ENCODE data around the gene DEFB131A.
"Not testable (repeated sequence)": the region's sequence is repeated elsewhere in the genome, so short reads cannot be mapped to it uniquely, and the experiment has no call there.

The DEFB131A gene, protein sequence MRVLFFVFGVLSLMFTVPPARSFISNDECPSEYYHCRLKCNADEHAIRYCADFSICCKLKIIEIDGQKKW

DNA sequence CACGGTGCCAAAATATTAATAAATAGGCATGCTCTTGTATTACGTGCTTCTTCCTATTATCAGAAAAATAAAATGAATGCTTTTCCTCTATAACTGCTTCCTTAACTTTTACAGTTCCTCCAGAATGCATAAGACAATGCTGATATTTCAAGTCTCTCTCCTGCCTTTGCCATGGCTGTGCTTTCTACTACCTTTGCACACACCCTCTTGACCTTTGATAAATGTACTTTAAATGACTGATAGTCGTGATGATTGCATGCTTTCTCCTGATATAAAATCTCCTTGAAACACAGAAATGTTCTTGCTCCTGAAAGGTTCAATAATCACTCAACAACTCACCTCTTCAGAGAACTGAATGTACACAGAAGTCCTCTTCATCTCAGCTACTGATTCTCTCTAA, at the start of gene DEFB131A:
TSS of gene DEFB131A (plus strand) at position 301 of the 400 bp plus-strand sequence. CDS start 120 bp downstream, outside the sequence.
- FAIRE-seq: not testable (repeated sequence)

DNA sequence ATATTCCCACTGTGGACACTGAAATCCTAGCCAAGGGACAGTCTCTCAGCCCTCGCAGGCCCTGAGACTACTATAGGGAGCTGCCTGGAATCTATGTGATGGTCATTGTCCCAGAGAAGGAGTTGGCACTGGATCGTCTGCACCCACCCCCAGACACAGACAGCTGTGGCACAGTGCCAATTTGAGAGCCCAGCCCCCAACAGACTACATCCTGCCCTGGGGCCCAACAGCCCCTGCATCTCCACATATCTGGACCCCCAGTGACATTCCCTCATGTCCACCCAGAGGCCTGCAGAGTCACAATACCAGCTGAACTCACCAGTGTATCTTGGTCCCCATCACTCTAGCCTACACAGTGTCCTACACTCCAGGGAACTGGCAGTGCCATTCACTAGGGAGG, 38.4 kb upstream of the DEFB131A start:
- not testable (repeated sequence) for FAIRE-seq

DNA sequence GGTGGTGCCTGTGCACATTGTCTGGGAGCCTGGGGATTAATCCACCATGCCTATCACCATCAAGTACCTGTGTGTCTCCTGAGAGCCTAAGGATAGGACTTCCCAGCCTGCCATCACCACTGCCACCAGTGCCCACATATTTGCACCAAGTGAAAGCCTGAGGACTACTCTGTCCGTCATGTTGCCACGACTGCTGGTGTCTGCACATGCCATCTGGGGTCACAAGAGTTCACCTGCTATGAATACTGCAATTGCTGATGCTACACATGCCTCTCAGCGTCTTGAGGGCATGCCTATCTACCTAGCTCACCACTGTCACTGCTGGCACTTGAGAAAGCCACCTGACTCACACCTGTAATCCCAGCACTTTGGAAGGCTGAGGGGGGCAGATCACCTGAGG, 37.7 kb upstream of the DEFB131A start:
- FAIRE-seq: not testable (repeated sequence)

DNA sequence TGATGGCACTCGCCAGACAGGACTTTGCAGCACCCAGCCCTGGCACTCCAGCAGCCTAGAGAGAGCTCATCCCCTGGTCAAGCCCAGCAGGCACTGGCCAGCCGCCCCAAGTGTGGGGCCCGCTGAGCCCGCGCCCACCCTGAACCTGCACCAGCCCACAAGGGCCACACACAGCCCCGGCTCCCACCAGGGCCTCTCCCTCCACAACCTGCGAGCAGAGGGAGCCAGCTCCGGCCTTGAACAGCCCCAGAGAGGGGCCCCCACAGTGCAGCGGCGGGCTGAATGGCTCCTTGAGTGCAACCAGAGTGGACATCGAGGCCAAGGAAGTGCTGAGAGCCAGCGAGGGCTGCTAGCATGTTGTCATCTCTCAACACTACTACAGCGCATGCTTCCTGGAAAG, 34.4 kb upstream of the DEFB131A start:
- FAIRE-seq: no peak

- FAIRE-seq: not testable (repeated sequence)
These were observed 22.2 kb upstream of the DEFB131A start for GRCh38 chr4:9421884-9422455.

DNA sequence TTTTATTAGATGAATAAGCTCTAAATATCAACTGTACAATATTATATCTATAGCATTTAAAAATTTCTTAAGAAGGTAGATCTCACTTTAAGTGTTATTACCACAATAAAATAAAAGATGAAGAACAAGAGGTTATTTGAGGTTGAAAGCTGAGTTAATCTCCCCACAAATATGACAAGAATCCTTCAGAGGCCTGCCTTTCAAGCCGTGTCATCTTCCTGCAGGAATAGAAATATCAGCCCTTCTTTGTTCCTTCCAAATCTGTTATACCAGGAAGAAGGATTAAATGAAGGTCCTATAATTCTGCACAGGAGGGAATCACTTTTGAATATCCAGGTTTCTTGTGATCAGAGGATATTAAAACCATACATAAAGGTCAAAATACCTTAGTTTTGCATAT, 18.3 kb upstream of the DEFB131A start:
- FAIRE-seq: not testable (repeated sequence)

- not testable (repeated sequence) for FAIRE-seq
These were observed 14.2 kb upstream of the DEFB131A start for GRCh38 chr4:9430061-9430460.

- FAIRE-seq: not testable (repeated sequence)
These were observed 10.9 kb upstream of the DEFB131A start for GRCh38 chr4:9433320-9433719.

DNA sequence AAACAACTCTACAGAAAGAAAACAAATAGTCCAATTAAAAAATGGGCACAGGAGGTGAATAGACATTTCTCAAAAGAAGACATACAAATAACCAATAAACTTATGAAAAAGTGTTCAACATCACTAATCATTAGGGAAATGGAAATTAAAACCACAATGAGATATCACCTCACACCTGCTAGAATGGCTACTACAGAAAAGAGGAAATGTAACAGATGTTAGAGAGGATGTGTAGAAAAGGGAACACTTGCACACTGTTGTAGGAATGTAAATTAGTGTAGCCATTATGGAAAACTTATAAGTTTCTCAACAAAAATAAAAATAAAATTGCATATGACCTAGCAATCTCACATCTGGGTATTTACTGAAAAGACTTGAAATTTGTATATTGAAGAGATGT, 7.5 kb upstream of the DEFB131A start:
- not testable (repeated sequence) for FAIRE-seq

DNA sequence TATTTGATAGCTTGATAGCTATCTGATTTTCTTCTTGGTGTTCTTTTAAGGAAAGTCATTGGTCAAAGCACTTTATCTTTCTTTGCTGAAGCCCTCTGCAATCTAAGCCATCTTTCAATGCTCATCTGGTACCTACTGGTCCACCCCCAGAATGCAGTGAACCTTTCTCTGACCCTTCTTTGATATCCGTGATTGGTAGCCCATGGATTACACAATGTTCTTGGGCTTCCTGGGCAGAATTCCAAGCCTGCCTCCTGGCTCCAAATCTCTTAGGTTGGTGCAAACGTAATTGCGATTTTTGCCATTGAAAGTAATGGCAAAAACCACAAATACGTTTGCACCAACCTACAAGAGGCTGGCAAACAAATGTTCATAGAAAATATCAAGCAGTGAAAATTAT, 1.9 kb upstream of the DEFB131A start:
- FAIRE-seq: not testable (repeated sequence)

DNA sequence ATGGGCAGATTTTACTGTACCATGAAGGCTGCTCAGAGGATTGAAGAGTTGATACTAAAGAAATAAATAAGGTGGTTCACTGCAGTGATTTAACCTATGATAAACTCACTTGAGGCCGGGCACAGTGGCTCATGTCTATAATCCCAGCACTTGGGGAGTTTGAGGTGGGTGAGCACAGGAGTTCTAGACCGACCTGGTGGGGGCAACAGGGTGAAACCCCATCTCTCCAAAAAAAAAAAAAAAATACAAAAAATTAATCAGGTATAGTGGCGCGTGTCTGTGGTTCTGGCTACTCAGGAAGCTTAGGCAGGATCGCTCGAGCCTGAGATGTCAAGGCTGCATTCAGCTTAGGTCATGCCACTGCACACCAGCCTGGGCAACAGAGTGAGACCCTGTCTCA, 467 bp downstream of the DEFB131A start:
- FAIRE-seq: not testable (repeated sequence)

GRCh38 chr4:9452251-9452650, 8.0 kb downstream of the DEFB131A start:
- FAIRE-seq: not testable (repeated sequence)

GRCh38 chr4:9454284-9454683, 10.1 kb downstream of the DEFB131A start:
- not testable (repeated sequence) for FAIRE-seq

DNA sequence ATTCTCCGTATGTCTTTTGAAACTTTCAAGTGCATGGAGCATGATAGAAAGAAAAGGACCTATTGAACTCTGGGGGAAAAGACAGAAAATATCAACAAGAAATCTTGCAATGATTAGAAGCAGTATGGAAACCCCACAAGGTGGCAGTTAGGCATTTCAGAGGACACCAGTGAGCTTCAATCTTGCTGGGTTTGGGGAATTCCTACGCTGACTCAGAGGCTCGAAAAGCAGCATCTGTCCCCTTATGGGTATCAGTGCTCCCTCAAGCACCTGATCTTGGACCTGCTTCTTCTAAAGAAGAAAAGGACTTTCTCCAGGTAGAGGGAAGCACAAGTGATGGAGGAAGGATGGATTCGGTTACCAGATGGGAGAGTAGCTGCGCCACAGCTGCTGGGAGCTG, 10.8 kb downstream of the DEFB131A start:
- not testable (repeated sequence) for FAIRE-seq

GRCh38 chr4:9479466-9479865, 35.3 kb downstream of the DEFB131A start:
- FAIRE-seq: not testable (repeated sequence)

DNA sequence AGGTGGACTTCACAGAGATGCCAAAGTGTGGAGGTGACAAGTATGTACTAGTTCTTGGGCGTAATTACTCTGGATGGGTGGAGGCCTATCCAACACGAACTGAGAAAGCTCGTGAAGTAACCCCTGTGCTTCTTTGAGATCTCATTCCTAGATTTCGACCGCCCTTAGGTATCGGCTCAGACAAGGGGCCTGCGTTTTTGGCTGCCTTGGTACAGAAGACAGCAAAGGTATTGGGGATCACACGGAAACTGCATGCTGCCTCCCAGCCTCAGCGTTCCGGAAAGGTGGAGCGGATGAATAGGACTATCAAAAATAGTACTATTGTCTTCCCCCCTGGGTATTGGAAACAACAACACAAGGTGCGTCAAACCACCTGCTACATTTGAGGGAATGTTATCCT, 35.9 kb downstream of the DEFB131A start:
- not testable (repeated sequence) for FAIRE-seq

DNA sequence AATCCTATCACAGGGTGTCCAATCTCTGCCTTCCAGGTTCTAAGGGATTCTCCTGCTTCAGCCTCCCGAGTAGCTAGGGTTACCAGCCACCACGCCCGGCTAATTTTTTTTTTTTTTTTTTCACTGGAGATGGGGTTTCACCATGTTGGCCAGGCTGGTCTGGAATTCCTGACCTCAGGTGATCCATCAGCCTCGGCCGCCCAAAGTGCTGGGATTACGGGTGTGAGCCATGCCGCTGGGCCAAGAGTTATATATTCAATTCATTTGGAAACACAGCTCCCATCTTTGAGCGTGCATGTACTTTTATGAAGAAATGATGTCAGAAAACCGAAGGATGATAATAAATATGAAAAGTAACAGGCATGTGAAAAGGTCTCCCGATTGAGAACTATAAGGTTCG, 38.7 kb downstream of the DEFB131A start:
- not testable (repeated sequence) for FAIRE-seq

- not testable (repeated sequence) for FAIRE-seq
These were observed 39.5 kb downstream of the DEFB131A start for GRCh38 chr4:9483682-9484081.

DNA sequence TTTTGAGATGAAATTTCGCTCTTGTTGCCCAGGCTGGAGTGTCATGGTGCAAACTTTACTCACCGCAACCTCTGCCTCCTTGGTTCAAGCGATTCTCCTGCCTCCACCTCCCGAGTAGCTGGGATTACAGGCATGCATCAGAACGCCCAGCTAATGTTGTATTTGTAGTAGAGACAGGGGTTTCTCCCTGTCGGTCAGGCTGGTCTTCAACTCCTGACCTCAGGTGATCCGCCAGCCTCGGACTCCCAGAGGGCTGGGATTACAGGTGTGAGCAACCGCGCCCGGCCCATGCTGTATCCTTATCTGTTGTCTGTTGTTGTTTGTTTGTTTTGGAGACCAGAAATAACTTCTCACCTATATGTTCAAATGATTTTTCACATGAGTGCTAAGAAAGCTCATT, 42.7 kb downstream of the DEFB131A start:
- not testable (repeated sequence) for FAIRE-seq

GRCh38 chr4:9488796-9489195, 44.6 kb downstream of the DEFB131A start:
- not testable (repeated sequence) for FAIRE-seq

- FAIRE-seq: not testable (repeated sequence)
These were observed 46.3 kb downstream of the DEFB131A start for GRCh38 chr4:9490496-9490895.

GRCh38 chr4:9490986-9491385, 46.8 kb downstream of the DEFB131A start:
- FAIRE-seq: not testable (repeated sequence)

DNA sequence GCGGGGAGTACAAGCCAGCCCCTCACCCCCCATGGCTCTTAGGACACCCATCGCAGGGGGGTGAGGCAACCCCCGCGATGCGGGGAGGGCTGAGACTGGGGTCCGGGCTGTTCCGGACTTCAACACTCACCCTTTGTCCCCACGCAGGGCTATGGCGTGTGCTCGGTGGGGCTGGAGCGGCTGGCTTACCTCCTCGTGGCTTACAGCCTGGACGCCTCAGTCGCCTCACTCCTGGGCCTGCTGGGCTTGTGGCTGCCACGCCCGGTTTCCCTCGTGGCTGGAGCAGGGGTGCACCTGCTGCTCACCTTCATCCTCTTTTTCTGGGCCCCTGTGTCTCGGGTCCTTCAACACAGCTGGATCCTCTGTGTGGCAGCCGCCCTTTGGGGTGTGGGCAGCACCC, 49.4 kb downstream of the DEFB131A start:
- not testable (repeated sequence) for FAIRE-seq

DNA sequence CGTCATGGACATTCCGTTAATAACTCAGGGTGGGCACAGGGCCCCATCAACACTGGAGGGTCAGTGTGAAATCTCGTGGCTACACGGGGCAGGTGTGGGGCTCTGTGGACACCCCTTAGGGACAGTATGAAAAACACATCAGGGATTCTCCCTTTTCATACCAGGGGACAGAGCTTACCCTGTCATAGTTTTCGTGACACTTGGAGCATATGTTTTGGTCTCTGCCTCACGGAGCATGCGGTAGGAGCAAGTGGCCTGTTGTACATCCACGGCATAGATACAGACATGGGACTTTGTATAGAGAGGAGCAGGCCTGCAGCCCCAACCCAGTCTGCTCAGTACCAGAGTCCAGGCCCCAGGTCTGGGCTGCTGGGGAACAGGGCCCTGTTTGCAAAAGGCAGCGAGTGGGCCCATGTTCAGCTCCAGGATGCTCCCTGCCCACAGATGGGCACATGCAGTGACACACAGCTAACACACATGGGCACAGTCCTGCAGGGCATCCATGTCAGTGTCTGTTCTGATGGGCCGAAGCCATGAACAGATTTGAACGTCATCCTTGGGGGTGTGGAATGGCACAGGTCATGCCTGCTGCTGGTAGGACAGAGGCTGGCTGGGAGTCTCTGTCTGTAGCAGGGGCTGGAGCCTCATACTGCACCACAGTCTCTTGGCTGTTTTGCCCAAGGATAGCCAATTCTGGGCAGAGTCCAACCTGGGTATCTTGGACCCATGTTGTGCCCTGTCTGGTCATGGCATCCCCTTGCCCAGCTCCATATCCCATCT, 50.2 kb downstream of the DEFB131A start:
- FAIRE-seq: not testable (repeated sequence)

Measured in G401.6 (cell line).